Endothelial cell of umbilical vein (primary cell): ENCODE data around the gene ZSCAN4. TPM values are rescaled to one million over a fixed set of nuclear protein-coding genes. Genes with fewer than 3 reads are reported as not detected.

Experiments used
- BruUV-seq: library from RNA; stranded (reverse); fragments of 400-500 nt; replicated peaks from 2 replicates; lab custom pipeline; 2021; lab: Mats Ljungman, UMichigan
- CTCF ChIA-PET: fragments of 300-600, 350-600 bp; sonication (Branson Sonifier 250); formaldehyde crosslinking; loops from one replicate; lab custom pipeline; 2021; ENCODE audit warnings: antibody characterized with exemption, inconsistent platforms; lab: Charles Lee
- POLR2A ChIA-PET: fragments of 300-600, 350-600 bp; sonication (Branson Sonifier 250); formaldehyde crosslinking; loops from one replicate; lab custom pipeline; 2021; ENCODE audit warnings: antibody characterized with exemption, inconsistent platforms; lab: Charles Lee
- DNase-seq: peaks from one replicate; pipeline ENCODE4 v3.0.0-alpha.2; 2011; ENCODE audit warnings: low read depth, low spot score
- FAIRE-seq: peaks from 2 replicates; lab custom pipeline; 2011; peaks lifted over from hg19 to GRCh38; lab: Jason Lieb, UNC
- H2AFZ ChIP-seq: 2 replicates; pipeline ENCODE4 v1.6.0; 2012; ENCODE audit warnings: low read depth, low read length, control low read depth, inconsistent platforms
- H3K27ac ChIP-seq: 2 replicates; pipeline ENCODE4 v1.5.1; 2011; ENCODE audit warnings: low read depth, mild to moderate bottlenecking, control low read depth, low read length, moderate library complexity; ENCODE audit not compliant: insufficient read depth
- H3K27me3 ChIP-seq, 2 experiments: 2 replicates each; pipeline versions ENCODE4 v1.6.0 to v1.6.1; 2011; ENCODE audit warnings: low read length in 2 of 2, mixed read lengths in 1 of 2; ENCODE audit not compliant: control insufficient read depth in 2 of 2, insufficient read depth in 2 of 2
- H3K36me3 ChIP-seq, 2 experiments: 2 replicates in 1 of 2; 3 replicates in 1 of 2; pipeline ENCODE4 v1.5.1; 2011; ENCODE audit warnings: low read length in 2 of 2, mild to moderate bottlenecking in 1 of 2, moderate library complexity in 1 of 2; ENCODE audit not compliant: control insufficient read depth in 2 of 2, insufficient read depth in 2 of 2; ENCODE audit errors: extremely low read depth in 1 of 2
- H3K4me1 ChIP-seq: 3 replicates; pipeline ENCODE4 v1.5.1; 2011; ENCODE audit warnings: mild to moderate bottlenecking, low read length; ENCODE audit not compliant: control insufficient read depth, insufficient read depth; ENCODE audit errors: extremely low read depth
- H3K4me2 ChIP-seq: 2 replicates; pipeline ENCODE4 v1.6.1; 2011; ENCODE audit warnings: low read length, control low read depth, mixed read lengths; ENCODE audit not compliant: insufficient read depth
- H3K4me3 ChIP-seq, 3 experiments: fragments of 200-600 bp in 1 of 3; sonication (generic), shearing (Covaris generic) in 1 of 3; replicated peaks in 1 of 3; 2 replicates each; pipeline ENCODE4 v1.5.1; 2011 to 2016; ENCODE audit warnings: control low read depth in 3 of 3, low read length in 3 of 3, mild to moderate bottlenecking in 2 of 3, inconsistent platforms in 1 of 3, low read depth in 1 of 3, moderate library complexity in 1 of 3; ENCODE audit not compliant: insufficient read depth in 1 of 3
- H3K79me2 ChIP-seq: 2 replicates; pipeline ENCODE4 v1.6.0; 2012; ENCODE audit warnings: low read length, inconsistent platforms; ENCODE audit not compliant: control insufficient read depth, insufficient read depth
- H3K9ac ChIP-seq: replicated peaks from 2 replicates; pipeline ENCODE3; 2011; ENCODE audit warnings: low read length, control low read depth; ENCODE audit not compliant: insufficient read depth; ENCODE audit errors: extremely low read depth
- H3K9me1 ChIP-seq: replicated peaks from 3 replicates; pipeline ENCODE4 v1.6.0; 2011; ENCODE audit warnings: mild to moderate bottlenecking, low read length; ENCODE audit not compliant: control insufficient read depth, insufficient read depth; ENCODE audit errors: extremely low read depth
- H3K9me3 ChIP-seq: replicated peaks from 2 replicates; pipeline ENCODE4 v1.5.1; 2012; ENCODE audit warnings: low read length, inconsistent platforms; ENCODE audit not compliant: control insufficient read depth, insufficient read depth
- H4K20me1 ChIP-seq: replicated peaks from 2 replicates; pipeline ENCODE3; 2011; ENCODE audit warnings: mild to moderate bottlenecking, low read length; ENCODE audit not compliant: control insufficient read depth, insufficient read depth; ENCODE audit errors: extremely low read depth
- FOS ChIP-seq: IDR thresholded peaks from 2 replicates; pipeline ENCODE4 v1.6.1; 2011; ENCODE audit warnings: mild to moderate bottlenecking, low read length, moderate library complexity, borderline replicate concordance; ENCODE audit not compliant: insufficient read depth
- GATA2 ChIP-seq: IDR thresholded peaks from 2 replicates; pipeline ENCODE4 v1.7.0; 2011; ENCODE audit warnings: low read depth, mild to moderate bottlenecking, moderate library complexity, mixed read lengths, low read length; ENCODE audit not compliant: insufficient read length, insufficient read depth
- POLR2AphosphoS5 ChIP-seq: IDR thresholded peaks from 2 replicates; pipeline ENCODE4 v1.6.1; 2012; ENCODE audit warnings: low read depth, mild to moderate bottlenecking, control low read depth, low read length, moderate library complexity; ENCODE audit not compliant: insufficient read depth
- dilution Hi-C: fragments of 300-500 bp; cut with MboI; formaldehyde crosslinking; loops from one replicate; pipeline ENCODE4 v1.15.0; 2019; ENCODE audit warnings: low sequenced_read_pairs; ENCODE audit not compliant: extremely low pct_ligation_motif_present
- intact Hi-C: fragments of 100-400 bp; cut with micrococcal nuclease; formaldehyde crosslinking; loops from one replicate; pipeline ENCODE4 v1.10.0; 2022
- polyA plus RNA-seq, 4 experiments: library from polyadenylated mRNA; depleted of rRNA in 3 of 4; stranded (reverse) in 3 of 4; unstranded in 1 of 4; fragments of >200 nt; gene quantifications; 2 replicates each; pipeline versions ENCODE4 v1.2.1 to v1.2.3, GENCODE V29; 2011 to 2012; ENCODE audit warnings: missing spikeins in 1 of 4
- total RNA-seq: library from RNA; stranded (reverse); gene quantifications from 2 replicates; pipeline ENCODE4 v1.2.3, GENCODE V29; 2021
- TF ChIP-seq, protein P1 (sequence below), 2 donors: IDR thresholded peaks; 1 replicate in 1 of 2; 2 replicates in 1 of 2; pipeline ENCODE4 v1.5.1; 2011; ENCODE audit warnings: low read length in 2 of 2, mild to moderate bottlenecking in 2 of 2, moderate library complexity in 2 of 2, control low read depth in 1 of 2, inconsistent platforms in 1 of 2, low read depth in 1 of 2; ENCODE audit not compliant: insufficient read depth in 1 of 2; ENCODE audit errors: extremely low read depth in 1 of 2
- TF ChIP-seq, protein P2 (sequence below): IDR thresholded peaks from 2 replicates; pipeline ENCODE4 v1.6.1; 2011; ENCODE audit not compliant: insufficient read depth, insufficient read length

The ZSCAN4 gene
- total and polyA plus RNA-seq, 2 donors (not counting 3 experiments of a cell fraction or from before 2014, with no cell fraction given): not detected

DNA sequence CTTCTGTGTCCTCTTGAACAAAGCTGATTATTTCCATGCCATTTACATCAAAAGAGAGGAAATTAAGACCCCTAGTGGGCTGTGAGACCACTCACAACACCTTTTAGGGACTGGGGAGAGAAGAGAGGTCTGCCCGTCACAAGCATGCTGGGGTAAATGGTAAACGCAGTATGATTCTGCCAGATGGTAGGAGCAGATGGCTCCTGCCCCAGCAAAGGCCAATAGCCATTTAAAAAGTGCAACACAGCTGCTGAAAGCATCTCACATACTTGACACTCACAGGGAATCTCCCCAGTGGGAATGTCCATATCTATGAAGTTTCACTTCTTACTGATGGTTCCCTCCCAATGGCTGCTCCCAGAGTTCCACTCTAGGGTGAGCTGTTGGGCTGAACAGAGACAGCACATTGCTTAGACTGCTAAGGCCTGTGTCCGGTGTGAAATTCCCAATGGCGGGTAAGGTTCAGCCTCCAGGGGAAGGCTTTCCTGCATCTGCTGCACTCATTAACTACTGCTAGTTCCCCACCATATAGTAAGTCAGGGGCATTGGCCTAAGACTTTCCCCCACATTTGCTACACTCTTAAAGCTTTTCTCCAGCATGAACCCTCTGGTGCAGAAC, 51.3 kb downstream of the ZSCAN4 start:
- peaks cover 9 to 22% of the 10 kb centered on the region in 2 experiments for H3K36me3 ChIP-seq
- no peaks in the 10 kb centered on the region for H3K9me1 ChIP-seq
- H3K79me2 ChIP-seq: no peaks in the 10 kb centered on the region
- H3K27ac ChIP-seq: no peak overlapping the region
- no peak overlapping the region for H3K4me3 ChIP-seq
- intact Hi-C loops: no loop called here
- DNase-seq (no peak), FAIRE-seq (no peak)
- ChIA-PET POLR2A (no interaction called here), CTCF (no interaction called here)
- no peaks in the 10 kb centered on the region for H4K20me1 ChIP-seq
- no peaks in the 10 kb centered on the region for H3K4me1 ChIP-seq
- dilution Hi-C loops: no loop called here
- BruUV-seq: no TSS peak
- H3K9ac ChIP-seq: no peak overlapping the region
- peaks cover 26% of the 10 kb centered on the region for H3K9me3 ChIP-seq
- H2AFZ ChIP-seq: no peak overlapping the region
- TF ChIP-seq POLR2AphosphoS5 (no peak), GATA2 (no peak), FOS (no peak)
- TF ChIP-seq, protein P1, sequence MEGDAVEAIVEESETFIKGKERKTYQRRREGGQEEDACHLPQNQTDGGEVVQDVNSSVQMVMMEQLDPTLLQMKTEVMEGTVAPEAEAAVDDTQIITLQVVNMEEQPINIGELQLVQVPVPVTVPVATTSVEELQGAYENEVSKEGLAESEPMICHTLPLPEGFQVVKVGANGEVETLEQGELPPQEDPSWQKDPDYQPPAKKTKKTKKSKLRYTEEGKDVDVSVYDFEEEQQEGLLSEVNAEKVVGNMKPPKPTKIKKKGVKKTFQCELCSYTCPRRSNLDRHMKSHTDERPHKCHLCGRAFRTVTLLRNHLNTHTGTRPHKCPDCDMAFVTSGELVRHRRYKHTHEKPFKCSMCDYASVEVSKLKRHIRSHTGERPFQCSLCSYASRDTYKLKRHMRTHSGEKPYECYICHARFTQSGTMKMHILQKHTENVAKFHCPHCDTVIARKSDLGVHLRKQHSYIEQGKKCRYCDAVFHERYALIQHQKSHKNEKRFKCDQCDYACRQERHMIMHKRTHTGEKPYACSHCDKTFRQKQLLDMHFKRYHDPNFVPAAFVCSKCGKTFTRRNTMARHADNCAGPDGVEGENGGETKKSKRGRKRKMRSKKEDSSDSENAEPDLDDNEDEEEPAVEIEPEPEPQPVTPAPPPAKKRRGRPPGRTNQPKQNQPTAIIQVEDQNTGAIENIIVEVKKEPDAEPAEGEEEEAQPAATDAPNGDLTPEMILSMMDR (IDR thresholded peaks at IDR 0.05; ENCODE audit: extremely low read depth in 1 of 2, insufficient read depth in 1 of 2, low read depth in 1 of 2, low read length in 2 of 2): no peak
- TF ChIP-seq, protein P2, sequence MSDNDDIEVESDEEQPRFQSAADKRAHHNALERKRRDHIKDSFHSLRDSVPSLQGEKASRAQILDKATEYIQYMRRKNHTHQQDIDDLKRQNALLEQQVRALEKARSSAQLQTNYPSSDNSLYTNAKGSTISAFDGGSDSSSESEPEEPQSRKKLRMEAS: no peak
- no peaks in the 10 kb centered on the region for H3K27me3 ChIP-seq
- no peak overlapping the region for H3K4me2 ChIP-seq
